ENCODE results near the gene PCTP.

The PCTP gene

GRCh38 chr17:55776271-55776670, 25.4 kb downstream of the PCTP start:
- H3K36me3 ChIP-seq (ENCODE audit: control insufficient read depth in 1 of 2, insufficient read depth in 2 of 2, low read length in 2 of 2): peaks cover 10 to 12% of the 10 kb centered on the region in 2 experiments
- H3K18ac ChIP-seq (ENCODE audit: low read length): no peak overlapping the region
- H3K4me3 ChIP-seq (ENCODE audit: low read depth, low read length): no peak overlapping the region
- no peak overlapping the region for H4K12ac ChIP-seq (ENCODE audit: low read depth, low read length)
- H3K79me2 ChIP-seq (ENCODE audit: control insufficient read depth, insufficient read depth, low read length, poor library complexity): no peaks in the 10 kb centered on the region
- H3K27me3 ChIP-seq (ENCODE audit: insufficient read depth, low read length): no peaks in the 10 kb centered on the region
- WGBS (ENCODE audit: extremely low coverage, insufficient coverage, insufficient read length): no CpG with 5 or more reads among the region's 8 CpGs
- H2AK5ac ChIP-seq (ENCODE audit: low read length): no peak overlapping the region
- no peak overlapping the region for H2BK5ac ChIP-seq (ENCODE audit: low read depth, low read length, poor library complexity)
- H3K14ac ChIP-seq (ENCODE audit: low read length): no peak overlapping the region
- H3K4me1 ChIP-seq (ENCODE audit: control insufficient read depth in 1 of 2, insufficient read depth in 2 of 2, low read length in 2 of 2): no peaks in the 10 kb centered on the region
- no peak for DNase-seq
- H3K9ac ChIP-seq (ENCODE audit: low read length): no peak overlapping the region
- no peak overlapping the region for H4K91ac ChIP-seq (ENCODE audit: low read depth, low read length)
- H2BK120ac ChIP-seq (ENCODE audit: insufficient read depth, low read length, poor library complexity): no peak overlapping the region
- H3K23ac ChIP-seq (ENCODE audit: low read length): no peak overlapping the region
- no peak overlapping the region for H2BK12ac ChIP-seq (ENCODE audit: low read length)
- H2AFZ ChIP-seq (ENCODE audit: insufficient read depth, low read length, poor library complexity): no peak overlapping the region
- H3K4me2 ChIP-seq (ENCODE audit: low read length): no peak overlapping the region
- no peak overlapping the region for H3K4ac ChIP-seq (ENCODE audit: low read depth, low read length)
- no peaks in the 10 kb centered on the region for H3K79me1 ChIP-seq (ENCODE audit: low read length)
- no peak overlapping the region for H4K8ac ChIP-seq (ENCODE audit: low read depth, low read length)
- H3K9me3 ChIP-seq (ENCODE audit: insufficient read depth, low read depth, low read length): no peaks in the 10 kb centered on the region
- no peak overlapping the region for H3K27ac ChIP-seq (ENCODE audit: low read depth, low read length)

- H3K9me3 ChIP-seq (ENCODE audit: insufficient read depth, low read depth, low read length): no peaks in the 10 kb centered on the region
- WGBS (ENCODE audit: extremely low coverage, insufficient coverage, insufficient read length): no CpG with 5 or more reads among the region's 2 CpGs
- H3K27me3 ChIP-seq (ENCODE audit: insufficient read depth, low read length): no peaks in the 10 kb centered on the region
- H2BK5ac ChIP-seq (ENCODE audit: low read depth, low read length, poor library complexity): no peak overlapping the region
- H3K36me3 ChIP-seq (ENCODE audit: control insufficient read depth in 1 of 2, insufficient read depth in 2 of 2, low read length in 2 of 2): peaks cover 8 to 12% of the 10 kb centered on the region in 2 experiments
- H4K12ac ChIP-seq (ENCODE audit: low read depth, low read length): no peak overlapping the region
- no peak overlapping the region for H3K27ac ChIP-seq (ENCODE audit: low read depth, low read length)
- H3K4me1 ChIP-seq (ENCODE audit: control insufficient read depth in 1 of 2, insufficient read depth in 2 of 2, low read length in 2 of 2): no peaks in the 10 kb centered on the region
- H2AFZ ChIP-seq (ENCODE audit: insufficient read depth, low read length, poor library complexity): no peak overlapping the region
- H3K9ac ChIP-seq (ENCODE audit: low read length): no peak overlapping the region
- no peaks in the 10 kb centered on the region for H3K79me1 ChIP-seq (ENCODE audit: low read length)
- H3K4me3 ChIP-seq (ENCODE audit: low read depth, low read length): no peak overlapping the region
- DNase-seq: no peak
- H4K91ac ChIP-seq (ENCODE audit: low read depth, low read length): no peak overlapping the region
- no peak overlapping the region for H2BK12ac ChIP-seq (ENCODE audit: low read length)
- H3K79me2 ChIP-seq (ENCODE audit: control insufficient read depth, insufficient read depth, low read length, poor library complexity): no peaks in the 10 kb centered on the region
- no peak overlapping the region for H3K14ac ChIP-seq (ENCODE audit: low read length)
- H3K18ac ChIP-seq (ENCODE audit: low read length): no peak overlapping the region
- H2AK5ac ChIP-seq (ENCODE audit: low read length): no peak overlapping the region
- no peak overlapping the region for H3K23ac ChIP-seq (ENCODE audit: low read length)
- H2BK120ac ChIP-seq (ENCODE audit: insufficient read depth, low read length, poor library complexity): no peak overlapping the region
- no peak overlapping the region for H3K4ac ChIP-seq (ENCODE audit: low read depth, low read length)
- H3K4me2 ChIP-seq (ENCODE audit: low read length): no peak overlapping the region
- no peak overlapping the region for H4K8ac ChIP-seq (ENCODE audit: low read depth, low read length)
Observed at GRCh38 chr17:55777471-55777971, 26.7 kb downstream of the PCTP start.

DNA sequence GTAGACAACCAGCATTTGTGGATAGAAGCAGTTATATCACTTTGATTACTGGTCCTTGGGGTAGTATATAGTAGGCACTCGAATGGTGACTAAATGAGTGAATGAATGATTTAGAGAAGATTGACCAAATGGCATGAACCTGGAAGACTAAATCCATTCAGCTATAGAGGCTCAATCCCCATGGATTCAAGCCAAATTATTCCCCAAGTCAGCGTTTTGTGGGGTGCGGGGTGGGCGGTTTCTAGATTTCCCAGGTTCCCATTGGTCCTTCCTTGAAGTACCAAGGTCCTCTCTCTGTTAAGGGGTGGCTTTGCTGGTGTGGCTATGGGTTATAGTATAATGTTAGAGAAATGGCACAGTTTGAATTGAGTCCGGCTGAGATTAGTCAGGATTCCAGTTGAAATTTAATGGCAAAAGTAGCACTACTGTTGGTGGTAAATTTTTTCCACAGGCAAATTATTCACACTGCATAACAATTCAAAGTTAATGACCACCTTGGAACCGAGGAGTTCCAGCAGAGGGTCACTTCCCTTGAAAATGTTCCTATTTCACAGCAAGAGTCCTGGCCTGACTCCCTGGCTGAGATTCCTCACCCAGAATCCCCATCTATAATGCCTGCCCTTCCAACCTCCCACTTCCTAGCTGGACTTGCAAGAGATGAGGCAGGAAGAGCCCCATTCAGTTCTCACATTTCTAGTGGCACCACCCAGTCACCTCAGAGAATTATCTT, 27.7 kb downstream of the PCTP start:
- no peaks in the 10 kb centered on the region for H3K79me2 ChIP-seq (ENCODE audit: control insufficient read depth, insufficient read depth, low read length, poor library complexity)
- H2AK5ac ChIP-seq (ENCODE audit: low read length): no peak overlapping the region
- H3K9me3 ChIP-seq (ENCODE audit: insufficient read depth, low read depth, low read length): no peaks in the 10 kb centered on the region
- no peak overlapping the region for H3K14ac ChIP-seq (ENCODE audit: low read length)
- H3K4me2 ChIP-seq (ENCODE audit: low read length): no peak overlapping the region
- H4K91ac ChIP-seq (ENCODE audit: low read depth, low read length): no peak overlapping the region
- peaks cover 7 to 8% of the 10 kb centered on the region in 2 experiments for H3K36me3 ChIP-seq (ENCODE audit: control insufficient read depth in 1 of 2, insufficient read depth in 2 of 2, low read length in 2 of 2)
- no peak overlapping the region for H3K4ac ChIP-seq (ENCODE audit: low read depth, low read length)
- H3K79me1 ChIP-seq (ENCODE audit: low read length): no peaks in the 10 kb centered on the region
- H4K12ac ChIP-seq (ENCODE audit: low read depth, low read length): no peak overlapping the region
- H2AFZ ChIP-seq (ENCODE audit: insufficient read depth, low read length, poor library complexity): no peak overlapping the region
- H3K23ac ChIP-seq (ENCODE audit: low read length): no peak overlapping the region
- H3K27me3 ChIP-seq (ENCODE audit: insufficient read depth, low read length): no peaks in the 10 kb centered on the region
- no peak overlapping the region for H4K8ac ChIP-seq (ENCODE audit: low read depth, low read length)
- no peak for DNase-seq
- no peak overlapping the region for H3K9ac ChIP-seq (ENCODE audit: low read length)
- H3K27ac ChIP-seq (ENCODE audit: low read depth, low read length): no peak overlapping the region
- H3K18ac ChIP-seq (ENCODE audit: low read length): no peak overlapping the region
- H3K4me1 ChIP-seq (ENCODE audit: control insufficient read depth in 1 of 2, insufficient read depth in 2 of 2, low read length in 2 of 2): no peaks in the 10 kb centered on the region
- no peak overlapping the region for H2BK5ac ChIP-seq (ENCODE audit: low read depth, low read length, poor library complexity)
- no peak overlapping the region for H3K4me3 ChIP-seq (ENCODE audit: low read depth, low read length)
- H2BK120ac ChIP-seq (ENCODE audit: insufficient read depth, low read length, poor library complexity): no peak overlapping the region
- no peak overlapping the region for H2BK12ac ChIP-seq (ENCODE audit: low read length)
- WGBS (ENCODE audit: extremely low coverage, insufficient coverage, insufficient read length): no CpG with 5 or more reads among the region's 6 CpGs

DNA sequence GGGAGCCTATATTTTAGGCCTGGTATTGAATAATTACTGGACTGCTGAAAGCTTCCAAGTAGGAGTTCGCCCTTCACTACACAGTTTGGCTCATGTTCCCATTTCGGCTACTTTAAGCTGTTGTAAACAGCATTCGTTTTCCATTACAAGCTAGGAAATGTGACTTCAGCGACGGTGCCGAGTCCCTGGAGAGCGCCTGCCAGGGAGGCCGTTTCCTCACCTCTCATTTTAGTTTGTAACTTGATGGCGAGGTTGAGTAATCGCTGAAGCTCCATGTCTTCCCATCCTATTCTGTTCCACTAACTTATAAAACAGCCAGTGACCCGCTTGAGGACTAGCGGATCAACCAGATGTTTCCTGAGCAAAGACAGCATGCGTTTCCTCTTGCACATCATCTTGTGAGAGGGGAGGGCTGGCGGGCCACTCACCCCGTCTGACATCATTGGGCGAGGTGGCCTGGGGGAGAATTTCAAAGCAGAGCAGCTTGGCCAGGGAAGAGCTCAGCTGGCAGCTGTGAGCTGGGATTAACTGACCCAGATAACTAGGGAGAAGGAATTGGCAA, 32.9 kb downstream of the PCTP start:
- WGBS (ENCODE audit: extremely low coverage, insufficient coverage, insufficient read length): no CpG with 5 or more reads among the region's 16 CpGs

More for the DNA sequence above, 32.9 kb downstream of the PCTP start:
- Histone ChIP-seq H3K9me3 (ENCODE audit: insufficient read depth, low read depth, low read length) (no peaks in the 10 kb centered on the region), H2BK5ac (ENCODE audit: low read depth, low read length, poor library complexity) (no peak overlapping the region), H3K14ac (ENCODE audit: low read length) (no peak overlapping the region), H2BK12ac (ENCODE audit: low read length) (no peak overlapping the region), H2BK120ac (ENCODE audit: insufficient read depth, low read length, poor library complexity) (no peak overlapping the region), H4K8ac (ENCODE audit: low read depth, low read length) (no peak overlapping the region), H3K9ac (ENCODE audit: low read length) (no peak overlapping the region), H3K27me3 (ENCODE audit: insufficient read depth, low read length) (no peaks in the 10 kb centered on the region), H3K4ac (ENCODE audit: low read depth, low read length) (no peak overlapping the region), H3K79me2 (ENCODE audit: control insufficient read depth, insufficient read depth, low read length, poor library complexity) (no peaks in the 10 kb centered on the region), H3K4me2 (ENCODE audit: low read length) (no peak overlapping the region), H3K79me1 (ENCODE audit: low read length) (no peaks in the 10 kb centered on the region), H3K27ac (ENCODE audit: low read depth, low read length) (no peak overlapping the region), H4K91ac (ENCODE audit: low read depth, low read length) (no peak overlapping the region), H3K4me3 (ENCODE audit: low read depth, low read length) (no peak overlapping the region), H3K23ac (ENCODE audit: low read length) (no peak overlapping the region), H2AK5ac (ENCODE audit: low read length) (no peak overlapping the region), H3K4me1 (ENCODE audit: control insufficient read depth in 1 of 2, insufficient read depth in 2 of 2, low read length in 2 of 2) (no peaks in the 10 kb centered on the region), H4K12ac (ENCODE audit: low read depth, low read length) (no peak overlapping the region), H2AFZ (ENCODE audit: insufficient read depth, low read length, poor library complexity) (no peak overlapping the region), H3K36me3 (ENCODE audit: control insufficient read depth in 1 of 2, insufficient read depth in 2 of 2, low read length in 2 of 2) (no peaks in the 10 kb centered on the region), H3K18ac (ENCODE audit: low read length) (no peak overlapping the region)
- DNase-seq: peak in 1 of 2 donors; percentile 48
